ENCODE measurements around the gene PCDHGA9.
"Not testable (repeated sequence)": the region's sequence is repeated elsewhere in the genome, so short reads cannot be mapped to it uniquely, and the experiment has no call there.

PCDHGA9 gene

DNA sequence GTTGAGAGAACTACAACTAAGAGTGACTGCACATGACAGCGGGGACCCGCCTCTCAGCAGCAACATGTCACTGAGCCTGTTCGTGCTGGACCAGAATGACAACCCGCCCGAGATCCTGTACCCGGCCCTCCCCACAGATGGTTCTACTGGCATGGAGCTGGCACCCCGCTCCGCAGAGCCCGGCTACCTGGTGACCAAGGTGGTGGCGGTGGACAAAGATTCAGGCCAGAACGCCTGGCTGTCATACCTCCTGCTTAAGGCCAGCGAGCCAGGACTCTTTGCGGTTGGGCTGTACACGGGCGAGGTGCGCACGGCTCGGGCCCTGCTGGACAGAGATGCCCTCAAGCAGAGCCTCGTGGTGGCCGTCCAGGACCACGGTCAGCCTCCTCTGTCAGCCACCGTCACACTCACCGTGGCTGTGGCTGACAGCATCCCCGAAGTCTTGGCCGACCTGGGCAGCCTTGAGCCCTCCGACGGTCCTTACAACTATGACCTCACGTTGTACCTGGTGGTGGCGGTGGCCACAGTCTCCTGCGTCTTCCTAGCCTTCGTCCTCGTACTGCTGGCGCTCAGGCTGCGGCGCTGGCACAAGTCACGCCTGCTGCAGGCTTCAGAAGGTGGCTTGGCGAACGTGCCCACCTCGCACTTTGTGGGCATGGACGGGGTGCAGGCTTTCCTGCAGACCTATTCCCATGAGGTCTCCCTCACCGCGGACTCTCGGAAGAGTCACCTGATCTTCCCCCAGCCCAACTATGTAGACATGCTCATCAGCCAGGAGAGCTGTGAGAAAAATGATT lies 17.9 kb upstream of the PCDHGA9 start:
- no peak for DNase-seq (ENCODE audit: low spot score)

DNA sequence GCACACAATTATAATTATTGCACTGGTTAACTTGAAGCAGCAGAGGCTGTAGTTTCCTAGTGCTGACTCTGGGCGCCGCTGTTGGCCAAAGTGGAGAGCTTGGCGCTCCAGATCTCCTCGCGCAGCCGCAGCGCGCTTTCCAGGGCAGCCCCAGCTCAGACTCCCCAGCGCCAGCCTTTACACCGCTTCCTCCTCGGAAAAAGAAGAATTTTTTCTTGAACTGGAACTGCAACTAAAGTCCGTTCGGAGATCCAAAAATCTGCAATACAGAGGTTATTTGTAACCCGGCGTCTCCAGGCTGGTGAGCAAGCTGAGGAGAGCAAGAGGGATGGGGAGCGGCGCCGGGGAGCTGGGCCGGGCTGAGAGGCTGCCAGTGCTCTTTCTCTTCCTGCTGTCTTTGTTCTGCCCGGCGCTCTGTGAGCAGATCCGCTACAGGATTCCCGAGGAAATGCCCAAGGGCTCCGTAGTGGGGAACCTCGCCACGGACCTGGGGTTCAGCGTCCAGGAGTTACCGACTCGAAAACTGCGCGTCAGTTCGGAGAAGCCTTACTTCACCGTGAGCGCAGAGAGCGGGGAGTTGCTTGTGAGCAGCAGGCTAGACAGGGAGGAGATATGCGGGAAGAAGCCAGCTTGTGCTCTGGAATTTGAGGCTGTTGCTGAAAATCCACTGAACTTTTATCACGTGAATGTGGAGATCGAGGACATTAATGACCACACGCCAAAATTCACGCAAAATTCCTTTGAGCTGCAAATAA lies 14.8 kb upstream of the PCDHGA9 start, which contains the start of gene PCDHGB4:
Gene PCDHGB4 (plus strand): TSS at position 142 of the 755 bp plus-strand sequence. CDS start 187 bp downstream, at position 329.
- not testable (repeated sequence) for DNase-seq (ENCODE audit: low spot score)

GRCh38 chr5:141388661-141389060 lies 13.9 kb upstream of the PCDHGA9 start:
- DNase-seq (ENCODE audit: low spot score), result no peak

DNA sequence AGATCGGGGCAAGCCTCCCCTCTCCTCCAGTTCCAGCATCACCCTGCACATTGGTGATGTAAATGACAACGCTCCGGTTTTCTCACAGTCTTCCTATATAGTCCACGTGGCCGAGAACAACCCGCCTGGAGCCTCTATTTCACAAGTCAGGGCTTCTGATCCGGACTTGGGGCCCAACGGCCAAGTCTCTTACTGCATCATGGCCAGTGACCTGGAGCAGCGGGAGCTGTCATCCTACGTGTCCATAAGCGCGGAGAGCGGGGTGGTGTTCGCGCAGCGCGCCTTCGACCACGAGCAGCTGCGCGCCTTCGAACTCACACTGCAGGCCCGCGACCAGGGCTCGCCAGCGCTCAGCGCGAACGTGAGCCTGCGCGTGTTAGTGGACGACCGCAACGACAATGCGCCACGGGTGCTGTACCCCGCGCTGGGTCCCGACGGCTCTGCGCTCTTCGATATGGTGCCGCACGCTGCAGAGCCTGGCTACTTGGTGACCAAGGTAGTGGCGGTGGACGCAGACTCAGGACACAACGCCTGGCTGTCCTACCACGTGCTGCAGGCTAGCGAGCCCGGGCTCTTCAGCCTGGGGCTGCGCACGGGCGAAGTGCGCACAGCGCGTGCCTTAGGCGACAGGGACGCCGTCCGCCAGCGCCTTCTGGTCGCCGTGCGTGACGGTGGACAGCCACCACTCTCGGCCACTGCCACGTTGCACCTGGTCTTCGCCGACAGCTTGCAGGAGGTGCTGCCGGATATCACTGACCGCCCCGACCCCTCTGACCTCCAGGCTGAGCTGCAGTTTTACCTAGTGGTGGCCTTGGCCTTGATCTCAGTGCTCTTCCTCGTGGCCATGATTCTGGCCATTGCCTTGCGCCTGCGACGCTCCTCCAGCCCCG lies 13.2 kb upstream of the PCDHGA9 start:
- no peak for DNase-seq (ENCODE audit: low spot score)

DNA sequence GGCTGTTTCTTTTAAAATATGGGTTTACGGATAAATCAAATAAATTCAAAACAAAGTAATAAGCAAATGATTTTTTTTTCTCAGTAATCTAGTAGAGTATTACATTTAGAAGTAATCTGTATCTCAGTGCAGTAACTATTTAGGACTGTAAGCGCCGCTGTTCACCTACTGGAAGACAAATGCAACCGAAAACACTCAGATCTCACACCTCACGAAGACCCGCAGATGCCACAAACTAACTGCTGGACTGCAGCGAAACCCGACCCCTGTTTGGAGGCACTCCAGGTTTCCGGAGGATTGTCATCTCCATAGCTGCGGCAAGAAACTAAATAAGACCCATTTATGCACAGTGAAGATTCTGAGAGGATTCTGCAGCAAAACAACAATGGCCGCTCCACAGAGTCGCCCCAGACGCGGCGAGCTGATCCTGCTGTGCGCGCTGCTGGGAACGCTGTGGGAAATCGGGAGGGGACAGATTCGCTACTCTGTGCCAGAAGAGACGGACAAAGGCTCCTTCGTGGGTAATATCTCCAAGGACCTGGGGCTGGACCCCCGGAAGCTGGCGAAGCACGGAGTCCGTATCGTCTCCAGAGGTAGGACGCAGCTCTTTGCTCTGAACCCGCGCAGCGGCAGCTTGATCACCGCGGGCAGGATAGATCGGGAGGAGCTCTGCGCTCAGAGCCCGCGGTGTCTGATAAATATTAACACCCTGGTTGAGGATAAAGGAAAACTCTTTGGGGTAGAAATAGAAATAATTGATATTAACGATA lies 10.0 kb upstream of the PCDHGA9 start, which contains the start of gene PCDHGA8:
Gene PCDHGA8 (plus strand): TSS at position 205 of the 770 bp plus-strand sequence. CDS start 181 bp downstream, at position 386.
- no peak for DNase-seq (ENCODE audit: low spot score)

GRCh38 chr5:141393267-141393666 lies 9.3 kb upstream of the PCDHGA9 start:
- DNase-seq (ENCODE audit: low spot score), result no peak

DNA sequence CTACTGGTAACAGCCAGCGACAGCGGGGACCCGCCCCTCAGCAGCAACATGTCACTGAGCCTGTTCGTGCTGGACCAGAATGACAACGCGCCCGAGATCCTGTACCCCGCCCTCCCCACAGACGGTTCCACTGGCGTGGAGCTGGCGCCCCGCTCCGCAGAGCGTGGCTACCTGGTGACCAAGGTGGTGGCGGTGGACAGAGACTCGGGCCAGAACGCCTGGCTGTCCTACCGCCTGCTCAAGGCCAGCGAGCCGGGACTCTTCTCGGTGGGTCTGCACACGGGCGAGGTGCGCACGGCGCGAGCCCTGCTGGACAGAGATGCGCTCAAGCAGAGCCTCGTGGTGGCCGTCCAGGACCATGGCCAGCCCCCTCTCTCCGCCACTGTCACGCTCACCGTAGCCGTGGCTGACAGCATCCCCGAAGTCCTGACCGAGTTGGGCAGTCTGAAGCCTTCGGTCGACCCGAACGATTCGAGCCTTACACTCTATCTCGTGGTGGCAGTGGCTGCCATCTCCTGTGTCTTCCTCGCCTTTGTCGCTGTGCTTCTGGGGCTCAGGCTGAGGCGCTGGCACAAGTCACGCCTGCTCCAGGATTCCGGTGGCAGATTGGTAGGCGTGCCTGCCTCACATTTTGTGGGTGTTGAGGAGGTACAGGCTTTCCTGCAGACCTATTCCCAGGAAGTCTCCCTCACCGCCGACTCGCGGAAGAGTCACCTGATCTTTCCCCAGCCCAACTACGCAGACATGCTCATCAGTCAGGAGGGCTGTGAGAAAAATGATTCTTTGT lies 8.0 kb upstream of the PCDHGA9 start:
- not testable (repeated sequence) for DNase-seq (ENCODE audit: low spot score)

DNA sequence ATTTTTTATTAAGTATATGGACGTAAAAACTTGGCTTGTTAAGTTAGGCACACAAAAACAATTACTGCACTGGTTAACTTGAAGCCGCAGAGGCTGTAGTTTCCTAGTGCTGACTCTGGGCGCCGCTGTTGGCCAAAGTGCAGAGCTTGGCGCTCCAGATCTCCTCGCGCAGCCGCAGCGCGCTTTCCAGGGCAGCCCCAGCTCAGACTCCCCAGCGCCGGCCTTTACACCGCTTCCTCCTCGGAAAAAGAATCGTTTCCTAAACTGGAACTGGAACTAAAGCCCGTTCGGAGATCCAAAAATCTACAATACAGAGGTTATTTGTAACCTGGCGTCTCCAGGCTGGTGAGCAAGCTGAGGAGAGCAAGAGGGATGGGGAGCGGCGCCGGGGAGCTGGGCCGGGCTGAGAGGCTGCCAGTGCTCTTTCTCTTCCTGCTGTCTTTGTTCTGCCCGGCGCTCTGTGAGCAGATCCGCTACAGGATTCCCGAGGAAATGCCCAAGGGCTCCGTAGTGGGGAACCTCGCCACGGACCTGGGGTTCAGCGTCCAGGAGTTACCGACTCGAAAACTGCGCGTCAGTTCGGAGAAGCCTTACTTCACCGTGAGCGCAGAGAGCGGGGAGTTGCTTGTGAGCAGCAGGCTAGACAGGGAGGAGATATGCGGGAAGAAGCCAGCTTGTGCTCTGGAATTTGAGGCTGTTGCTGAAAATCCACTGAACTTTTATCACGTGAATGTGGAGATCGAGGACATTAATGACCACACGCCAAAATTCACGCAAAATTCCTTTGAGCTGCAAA lies 4.6 kb upstream of the PCDHGA9 start, which contains the start of gene PCDHGB5:
Gene PCDHGB5 (plus strand): TSS at position 192 of the 796 bp plus-strand sequence. CDS start 181 bp downstream, at position 373.
- not testable (repeated sequence) for DNase-seq (ENCODE audit: low spot score)

GRCh38 chr5:141398608-141399007 lies 4.0 kb upstream of the PCDHGA9 start:
- no peak for DNase-seq (ENCODE audit: low spot score)

- no peak for DNase-seq (ENCODE audit: low spot score)
Observed at GRCh38 chr5:141399555-141400258, 2.9 kb upstream of the PCDHGA9 start.

DNA sequence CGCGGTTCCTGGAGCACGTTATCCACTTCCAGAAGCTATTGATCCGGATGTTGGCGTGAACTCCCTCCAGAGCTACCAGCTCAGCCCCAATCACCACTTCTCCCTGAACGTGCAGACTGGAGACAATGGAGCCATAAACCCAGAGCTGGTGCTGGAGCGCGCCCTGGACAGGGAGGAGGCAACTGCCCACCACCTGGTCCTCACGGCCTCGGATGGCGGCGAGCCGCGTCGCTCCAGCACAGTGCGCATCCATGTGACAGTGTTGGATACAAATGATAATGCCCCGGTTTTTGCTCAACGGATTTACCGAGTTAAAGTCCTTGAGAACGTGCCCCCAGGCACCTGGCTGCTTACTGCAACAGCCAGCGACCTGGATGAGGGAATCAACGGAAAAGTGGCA lies 809 bp downstream of the PCDHGA9 start:
- no peak for DNase-seq (ENCODE audit: low spot score)

DNA sequence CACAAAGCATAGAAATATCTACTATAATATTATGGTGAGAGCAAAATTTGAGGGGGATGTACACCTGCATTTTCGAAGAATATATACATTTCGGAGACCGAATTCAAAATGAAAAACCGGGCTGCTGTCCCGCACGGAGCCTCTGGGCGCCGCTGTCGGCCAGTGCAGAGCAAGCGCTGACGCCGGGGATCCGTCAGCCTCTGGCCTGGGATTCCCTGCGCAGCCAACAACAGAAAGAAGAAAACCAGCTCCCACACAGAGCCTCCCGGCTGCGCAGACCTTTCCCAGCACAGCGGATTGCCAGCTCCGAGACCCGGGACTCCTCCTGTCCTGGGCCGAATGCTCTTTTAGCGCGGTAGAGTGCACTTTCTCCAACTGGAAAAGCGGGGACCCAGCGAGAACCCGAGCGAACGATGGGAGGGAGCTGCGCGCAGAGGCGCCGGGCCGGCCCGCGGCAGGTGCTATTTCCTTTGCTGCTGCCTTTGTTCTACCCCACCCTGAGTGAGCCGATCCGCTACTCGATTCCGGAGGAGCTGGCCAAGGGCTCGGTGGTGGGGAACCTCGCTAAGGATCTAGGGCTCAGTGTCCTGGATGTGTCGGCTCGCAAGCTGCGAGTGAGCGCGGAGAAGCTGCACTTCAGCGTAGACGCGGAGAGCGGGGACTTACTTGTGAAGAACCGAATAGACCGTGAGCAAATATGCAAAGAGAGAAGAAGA lies 5.4 kb downstream of the PCDHGA9 start, which contains the start of gene PCDHGB6:
Gene PCDHGB6 (plus strand): TSS at position 232 of the 716 bp plus-strand sequence. CDS start 182 bp downstream, at position 414.
- peak; percentile 6 for DNase-seq (ENCODE audit: low spot score)

DNA sequence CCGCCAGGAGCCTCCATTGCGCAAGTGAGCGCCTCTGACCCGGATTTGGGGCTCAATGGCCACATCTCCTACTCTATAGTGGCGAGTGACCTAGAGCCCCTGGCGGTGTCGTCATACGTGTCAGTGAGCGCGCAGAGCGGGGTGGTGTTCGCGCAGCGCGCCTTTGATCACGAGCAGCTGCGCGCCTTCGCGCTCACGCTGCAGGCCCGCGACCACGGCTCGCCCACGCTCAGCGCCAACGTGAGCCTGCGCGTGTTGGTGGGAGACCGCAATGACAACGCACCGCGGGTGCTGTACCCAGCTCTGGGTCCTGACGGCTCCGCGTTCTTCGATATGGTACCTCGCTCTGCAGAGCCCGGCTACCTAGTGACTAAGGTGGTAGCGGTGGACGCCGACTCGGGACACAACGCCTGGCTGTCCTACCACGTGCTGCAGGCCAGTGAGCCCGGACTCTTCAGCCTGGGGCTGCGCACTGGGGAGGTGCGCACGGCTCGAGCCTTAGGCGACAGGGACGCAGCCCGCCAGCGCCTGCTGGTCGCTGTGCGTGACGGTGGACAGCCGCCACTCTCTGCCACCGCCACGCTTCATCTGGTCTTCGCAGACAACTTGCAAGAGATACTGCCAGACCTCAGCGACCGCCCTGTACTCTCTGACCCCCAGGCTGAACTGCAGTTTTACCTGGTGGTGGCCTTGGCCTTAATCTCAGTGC lies 7.2 kb downstream of the PCDHGA9 start:
- DNase-seq (ENCODE audit: low spot score), result no peak

DNA sequence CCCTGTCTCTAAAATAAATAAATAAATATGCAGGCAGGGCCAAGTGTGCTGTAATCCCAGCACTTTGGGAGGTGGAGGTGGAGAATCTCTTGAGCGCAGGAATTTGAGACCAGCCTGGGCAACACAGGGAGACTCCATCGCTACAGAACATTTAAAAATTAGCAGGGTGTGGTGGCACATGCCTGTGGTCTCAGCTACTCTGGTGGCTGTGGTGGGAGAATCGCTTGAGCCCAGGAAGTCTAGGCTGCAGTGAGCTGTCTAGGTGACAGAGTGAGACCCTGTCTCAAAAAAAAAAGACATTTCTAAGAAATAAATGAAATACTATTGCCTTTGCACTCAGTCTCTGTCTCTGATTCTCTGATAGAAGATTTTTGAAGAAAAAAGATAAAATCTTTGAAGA lies 9.0 kb downstream of the PCDHGA9 start:
- DNase-seq (ENCODE audit: low spot score), result no peak

GRCh38 chr5:141412854-141413539 lies 10.4 kb downstream of the PCDHGA9 start, which contains the start of gene PCDHGA10:
Gene PCDHGA10 (plus strand): TSS chr5:141412987. CDS start chr5:141413176, 189 bp downstream.
- peak; percentile 20 for DNase-seq (ENCODE audit: low spot score)

DNA sequence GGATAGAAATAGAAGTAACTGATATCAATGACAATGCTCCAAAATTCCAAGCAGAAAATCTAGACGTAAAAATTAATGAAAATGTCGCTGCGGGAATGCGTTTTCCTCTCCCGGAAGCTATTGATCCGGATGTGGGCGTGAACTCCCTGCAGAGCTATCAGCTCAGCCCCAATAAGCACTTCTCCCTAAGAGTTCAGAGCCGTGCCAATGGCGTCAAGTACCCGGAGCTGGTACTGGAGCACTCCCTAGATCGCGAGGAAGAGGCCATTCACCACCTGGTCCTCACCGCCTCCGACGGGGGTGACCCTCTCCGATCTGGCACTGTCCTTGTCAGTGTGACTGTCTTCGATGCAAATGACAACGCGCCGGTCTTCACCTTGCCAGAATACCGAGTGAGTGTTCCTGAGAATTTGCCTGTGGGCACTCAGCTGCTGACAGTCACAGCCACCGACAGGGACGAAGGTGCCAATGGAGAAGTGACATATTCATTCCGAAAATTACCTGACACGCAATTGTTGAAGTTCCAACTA lies 11.0 kb downstream of the PCDHGA9 start:
- DNase-seq (ENCODE audit: low spot score), result no peak

Measured in hematopoietic multipotent progenitor cell treated with erythropoietin and hydrocortisone succinate and interleukin-3 and kit ligand, for 17 days (in vitro differentiated cells).